IPS-20b (cell line): ENCODE measurements around the gene NBPF20.
"Not testable (repeated sequence)": the region's sequence is repeated elsewhere in the genome, so short reads cannot be mapped to it uniquely, and the experiment has no call there.

Experiments
- H3K27ac ChIP-seq: one replicate; pipeline ENCODE4 v1.5.1; 2013; ENCODE audit warnings: low read length
- H3K27me3 ChIP-seq: 2 replicates; pipeline ENCODE4 v1.6.1; 2013; ENCODE audit warnings: mild to moderate bottlenecking, low read length, inconsistent platforms; ENCODE audit not compliant: insufficient read depth
- H3K36me3 ChIP-seq: 2 replicates; pipeline ENCODE4 v1.6.1; 2013; ENCODE audit warnings: low read depth, mild to moderate bottlenecking, inconsistent platforms, low read length, moderate library complexity; ENCODE audit not compliant: insufficient read depth
- H3K4me1 ChIP-seq: 2 replicates; pipeline ENCODE4 v1.6.1; 2013; ENCODE audit warnings: mild to moderate bottlenecking, control low read depth, inconsistent platforms, low read length, moderate library complexity; ENCODE audit not compliant: insufficient read depth
- H3K4me3 ChIP-seq: 2 replicates; pipeline ENCODE4 v1.5.1; 2013; ENCODE audit warnings: mild to moderate bottlenecking, low read length, inconsistent platforms
- H3K9ac ChIP-seq: 2 replicates; pipeline ENCODE4 v1.6.1; 2013; ENCODE audit warnings: low read depth, mild to moderate bottlenecking, inconsistent platforms, low read length, moderate library complexity
- H3K9me3 ChIP-seq: 2 replicates; pipeline ENCODE4 v1.6.1; 2013; ENCODE audit warnings: mild to moderate bottlenecking, low read depth, low read length, inconsistent platforms; ENCODE audit not compliant: insufficient read depth

Gene NBPF20

DNA sequence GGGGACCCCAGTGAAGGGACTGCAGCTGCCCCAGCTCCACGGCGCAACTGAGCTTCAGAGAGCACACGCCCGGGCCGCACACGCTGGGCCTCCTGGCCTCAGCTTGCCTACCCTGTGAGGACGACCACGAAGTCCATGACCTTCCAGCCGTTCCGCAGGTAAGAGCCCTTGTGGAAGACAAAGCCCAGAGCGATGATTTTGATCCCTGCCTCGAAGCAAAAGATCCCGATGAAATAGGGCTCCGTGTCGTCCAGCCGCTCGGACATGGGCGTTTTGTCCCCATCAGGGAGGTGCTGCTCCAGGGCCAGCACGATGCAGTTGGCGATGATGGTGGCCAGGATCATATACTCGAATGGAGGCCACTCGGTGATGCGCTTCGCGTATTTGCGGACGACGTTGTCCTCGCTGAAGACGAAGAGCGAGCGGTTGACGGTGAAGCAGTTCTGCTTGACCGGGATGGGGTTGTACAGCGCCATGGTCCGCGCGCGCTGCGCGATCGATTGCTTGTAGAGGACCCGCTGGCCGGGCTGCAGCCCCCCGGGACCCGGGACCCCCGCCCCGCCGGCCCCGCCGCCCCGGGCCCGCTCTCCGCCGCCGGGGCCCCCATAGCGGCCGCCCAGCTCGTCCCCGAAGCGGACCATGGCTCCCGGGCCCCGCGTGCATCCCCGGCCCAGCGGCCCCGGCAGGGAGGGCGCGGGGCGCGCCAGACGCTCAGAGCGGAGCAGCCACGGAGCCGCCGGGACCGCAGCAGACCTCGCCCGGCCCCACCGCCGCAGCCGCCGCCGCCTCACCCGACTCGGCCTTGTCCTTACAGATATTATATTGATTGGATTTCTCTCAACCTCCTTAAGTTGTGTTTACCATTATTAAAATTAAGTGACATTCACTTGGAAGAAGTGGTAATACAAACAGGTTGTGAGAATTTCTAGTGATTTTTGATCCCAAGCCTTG lies 28.7 kb upstream of the NBPF20 start:
- not testable (repeated sequence) for H3K4me3 ChIP-seq, H3K27ac ChIP-seq, H3K36me3 ChIP-seq, H3K9ac ChIP-seq, H3K9me3 ChIP-seq, H3K4me1 ChIP-seq
- peaks cover 35% of the 10 kb centered on the region for H3K27me3 ChIP-seq

DNA sequence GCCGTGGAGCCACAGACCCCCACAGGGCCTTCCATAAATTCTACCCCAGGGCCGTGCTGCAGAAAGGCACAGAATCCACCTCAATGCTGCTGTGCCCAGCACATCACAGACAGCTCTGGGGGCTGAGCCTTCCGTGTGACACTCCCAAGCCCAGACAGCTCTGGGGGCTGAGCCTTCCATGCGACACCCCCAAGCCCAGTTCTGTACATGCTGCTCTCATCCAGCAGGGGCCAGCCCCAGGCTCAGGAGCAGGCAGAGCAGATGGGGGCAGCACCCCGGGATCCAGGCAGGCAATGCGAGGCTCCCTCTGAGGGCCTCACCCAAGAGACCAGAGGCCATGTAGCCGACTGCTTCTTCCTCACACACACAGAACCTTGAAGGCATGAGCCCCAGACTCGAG lies 27.1 kb upstream of the NBPF20 start:
- not testable (repeated sequence) for H3K9ac ChIP-seq, H3K27ac ChIP-seq, H3K4me1 ChIP-seq, H3K9me3 ChIP-seq, H3K36me3 ChIP-seq, H3K4me3 ChIP-seq
- H3K27me3 ChIP-seq = peaks cover 32% of the 10 kb centered on the region

DNA sequence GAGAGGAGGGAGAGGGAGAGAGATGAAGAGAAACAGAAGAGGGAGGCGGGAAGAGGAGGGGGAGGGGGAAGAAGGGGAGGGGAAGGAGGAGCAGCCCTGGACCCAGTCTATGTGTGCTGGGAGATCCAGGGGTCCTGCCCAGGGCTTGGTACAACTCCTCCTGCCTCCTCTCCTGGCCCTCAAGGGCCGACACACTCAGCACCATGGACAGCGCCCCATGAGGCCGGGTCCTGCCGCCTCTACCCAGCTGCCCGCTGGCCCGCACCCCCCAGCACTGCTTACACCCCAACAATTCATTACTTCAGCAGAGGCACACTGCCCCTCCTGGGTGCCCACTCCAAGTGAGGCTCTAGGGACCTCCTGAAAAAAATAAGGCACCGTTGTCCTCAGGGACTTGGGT lies 26.5 kb upstream of the NBPF20 start:
- not testable (repeated sequence) for H3K36me3 ChIP-seq, H3K9me3 ChIP-seq, H3K4me3 ChIP-seq, H3K4me1 ChIP-seq, H3K9ac ChIP-seq, H3K27ac ChIP-seq
- H3K27me3 ChIP-seq = peaks cover 32% of the 10 kb centered on the region

DNA sequence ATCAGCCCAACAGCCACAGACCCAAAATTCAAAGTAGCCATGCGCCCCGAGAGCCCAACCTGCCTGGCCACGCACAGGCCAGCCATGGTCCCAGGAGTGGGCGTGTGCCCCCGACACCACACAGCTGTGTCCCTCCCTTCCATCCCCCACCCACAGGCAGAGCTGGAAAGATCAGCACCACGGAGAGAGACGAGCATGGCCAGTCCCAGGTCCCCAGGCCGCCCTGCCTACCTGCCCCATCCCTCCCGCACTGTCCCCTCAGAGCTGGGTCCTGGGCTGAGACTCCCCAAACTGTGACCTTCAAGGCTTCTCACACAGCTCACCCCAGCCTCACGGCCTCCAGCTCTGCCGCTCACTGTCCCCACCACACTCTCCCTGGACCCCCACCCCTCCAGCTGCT lies 19.8 kb upstream of the NBPF20 start:
- H3K4me1 ChIP-seq, H3K27ac ChIP-seq, H3K9ac ChIP-seq, H3K4me3 ChIP-seq, H3K36me3 ChIP-seq, H3K9me3 ChIP-seq, H3K27me3 ChIP-seq: not testable (repeated sequence)

DNA sequence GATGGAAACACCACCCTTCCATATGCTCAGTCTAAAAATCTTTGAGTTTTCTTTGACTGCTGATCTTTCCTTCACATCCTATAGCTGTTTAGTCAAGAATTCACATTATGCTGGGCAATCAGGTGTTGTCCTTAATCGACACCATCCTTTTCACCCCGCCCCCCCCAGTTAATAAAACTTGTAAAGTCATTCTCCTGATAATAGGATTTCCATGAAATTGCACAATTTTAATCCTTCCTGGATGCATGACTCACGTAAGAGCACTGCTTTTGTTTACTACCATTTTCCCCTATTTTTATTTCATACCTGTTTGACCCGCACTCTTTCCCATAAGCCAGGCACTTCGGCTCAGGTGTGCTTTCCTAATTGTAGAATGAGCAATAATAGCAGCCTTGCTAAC lies 16.9 kb upstream of the NBPF20 start:
- not testable (repeated sequence) for H3K9me3 ChIP-seq, H3K36me3 ChIP-seq, H3K4me1 ChIP-seq, H3K9ac ChIP-seq, H3K4me3 ChIP-seq, H3K27ac ChIP-seq, H3K27me3 ChIP-seq

DNA sequence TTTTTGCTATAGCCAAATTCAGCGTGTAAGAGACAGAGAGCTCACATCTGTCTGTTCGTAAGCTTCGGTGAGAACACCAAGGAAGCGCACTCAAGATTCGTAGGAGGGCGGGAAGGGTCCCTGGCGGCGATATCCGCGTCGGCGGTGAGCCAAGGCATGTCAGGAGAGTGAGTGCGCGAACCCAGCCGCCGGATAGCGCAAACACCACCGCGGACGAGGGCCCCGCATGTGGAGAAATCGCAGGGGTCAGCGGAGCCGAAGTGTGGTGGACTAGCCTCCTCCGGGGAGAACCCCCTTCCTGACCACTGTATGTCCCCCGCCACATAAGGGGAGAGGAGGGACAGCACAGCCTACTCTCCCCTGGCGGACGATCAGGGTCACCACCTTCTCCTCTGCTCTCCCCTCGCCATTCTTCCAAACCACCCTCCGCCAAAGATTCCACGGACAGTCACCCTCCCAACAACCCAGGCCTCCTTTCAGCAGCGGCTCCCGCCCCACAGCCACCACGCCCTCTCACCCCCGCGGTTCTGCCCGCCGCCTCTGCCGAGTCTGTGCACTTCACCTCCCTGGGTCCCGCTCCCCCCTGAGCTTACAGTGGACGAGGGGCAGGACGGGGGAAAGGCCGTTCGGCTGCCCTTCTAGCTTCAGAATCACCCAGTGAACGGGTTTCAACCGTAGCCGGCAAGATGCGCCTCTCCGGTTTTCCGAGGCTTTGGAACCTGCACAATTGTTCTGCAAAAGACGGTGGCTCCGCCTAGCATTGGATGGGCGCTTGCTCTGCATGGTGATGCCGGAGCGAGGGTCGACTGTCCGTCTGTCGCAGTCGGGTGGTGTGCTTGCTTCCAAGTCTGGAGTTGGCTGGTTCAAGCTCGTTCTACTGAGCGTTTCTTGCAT lies 6.2 kb upstream of the NBPF20 start:
- not testable (repeated sequence) for H3K27ac ChIP-seq, H3K9ac ChIP-seq, H3K4me1 ChIP-seq, H3K36me3 ChIP-seq, H3K9me3 ChIP-seq
- H3K4me3 ChIP-seq = peak overlapping the region; percentile 57; the same call in 1 of the 2 replicates
- peaks cover 75% of the 10 kb centered on the region for H3K27me3 ChIP-seq

DNA sequence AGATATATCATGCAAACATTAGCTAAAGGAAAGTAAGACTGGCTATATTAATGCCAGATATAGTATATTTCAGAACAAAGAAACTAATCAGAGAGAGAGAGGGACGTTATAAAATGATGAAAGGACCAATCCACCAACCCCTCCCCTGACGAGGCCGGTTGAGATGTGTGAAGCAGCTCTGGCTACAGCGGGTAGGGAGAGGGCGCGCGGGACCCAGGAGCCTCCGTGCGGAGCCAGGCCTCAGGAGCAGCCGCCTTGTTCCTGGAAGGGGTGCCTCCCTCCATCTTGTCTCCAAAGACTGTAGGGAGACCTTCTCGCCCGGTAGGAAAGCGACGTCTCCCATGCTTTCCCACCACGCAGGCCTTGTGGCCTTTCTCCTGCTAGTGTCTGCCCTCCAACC lies 5.4 kb upstream of the NBPF20 start:
- Histone ChIP-seq H3K4me3 (peak overlapping the region; percentile 57; the same call in 1 of the 2 replicates), H3K27me3 (peaks cover 83% of the 10 kb centered on the region)
- not testable (repeated sequence) for H3K27ac ChIP-seq, H3K36me3 ChIP-seq, H3K9ac ChIP-seq, H3K9me3 ChIP-seq, H3K4me1 ChIP-seq

DNA sequence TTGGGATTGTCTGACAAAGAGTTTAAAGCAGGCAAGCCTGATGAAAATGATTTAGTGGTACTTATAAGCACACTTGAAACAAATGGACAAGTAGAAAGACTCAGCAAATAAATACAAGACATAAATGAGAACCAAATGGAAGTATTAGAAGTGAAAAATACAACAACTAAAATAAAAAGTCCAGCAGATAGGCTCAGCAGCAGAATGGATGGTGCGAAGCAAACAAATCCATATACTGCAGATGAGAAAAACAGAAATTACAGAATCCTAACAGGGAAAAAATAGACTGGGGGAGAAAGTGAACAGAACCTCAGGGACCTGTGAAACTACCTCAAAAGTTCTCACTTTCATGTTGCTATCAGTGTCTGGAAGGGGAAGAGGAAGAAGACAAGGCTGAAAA lies 3.9 kb upstream of the NBPF20 start:
- H3K9ac ChIP-seq, H3K4me3 ChIP-seq, H3K9me3 ChIP-seq, H3K27ac ChIP-seq, H3K4me1 ChIP-seq, H3K36me3 ChIP-seq: not testable (repeated sequence)
- peaks cover 89% of the 10 kb centered on the region for H3K27me3 ChIP-seq

DNA sequence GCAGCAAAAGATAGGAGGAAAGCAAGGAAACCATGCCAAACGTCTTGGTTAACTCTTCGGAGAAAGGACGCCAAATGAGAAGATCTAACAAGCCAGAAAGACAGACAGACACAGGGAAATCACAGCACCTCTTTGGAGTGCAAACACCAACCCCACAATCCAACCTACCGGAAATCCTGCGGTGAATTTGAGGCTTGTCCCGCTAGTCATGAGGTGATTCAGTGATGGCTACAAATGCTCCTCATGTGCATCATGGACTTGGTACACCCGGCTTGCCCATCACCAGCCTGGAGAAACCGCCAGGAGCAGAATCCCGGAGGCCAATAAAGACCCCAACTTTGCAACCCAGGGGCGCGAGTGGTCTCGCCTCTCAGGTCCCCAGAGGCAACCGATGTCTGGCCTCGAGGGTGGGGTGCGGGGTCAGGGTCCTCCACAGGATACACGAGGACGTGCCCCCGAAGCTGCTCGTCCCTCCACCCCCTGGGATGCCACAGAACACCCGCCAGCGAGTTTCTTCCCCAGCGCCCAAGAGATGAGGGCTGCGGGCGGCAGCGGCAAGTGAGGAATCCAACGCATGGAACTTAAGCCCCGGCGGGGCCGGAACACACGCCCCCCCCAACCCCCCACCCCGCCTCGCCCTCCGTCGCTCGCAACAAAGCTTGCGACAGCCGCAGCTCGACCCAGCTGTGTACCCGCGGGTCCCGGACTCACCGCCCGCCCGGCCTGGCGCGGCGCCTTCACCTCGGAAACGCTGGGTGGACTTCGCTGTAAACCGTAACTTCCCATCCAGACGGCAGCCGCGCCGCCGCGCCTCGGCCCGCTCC lies 579 bp downstream of the NBPF20 start:
- not testable (repeated sequence) for H3K9me3 ChIP-seq, H3K9ac ChIP-seq, H3K4me1 ChIP-seq, H3K36me3 ChIP-seq, H3K27ac ChIP-seq
- peaks cover 55% of the 10 kb centered on the region for H3K27me3 ChIP-seq
- H3K4me3 ChIP-seq = peak overlapping the region; percentile 72

DNA sequence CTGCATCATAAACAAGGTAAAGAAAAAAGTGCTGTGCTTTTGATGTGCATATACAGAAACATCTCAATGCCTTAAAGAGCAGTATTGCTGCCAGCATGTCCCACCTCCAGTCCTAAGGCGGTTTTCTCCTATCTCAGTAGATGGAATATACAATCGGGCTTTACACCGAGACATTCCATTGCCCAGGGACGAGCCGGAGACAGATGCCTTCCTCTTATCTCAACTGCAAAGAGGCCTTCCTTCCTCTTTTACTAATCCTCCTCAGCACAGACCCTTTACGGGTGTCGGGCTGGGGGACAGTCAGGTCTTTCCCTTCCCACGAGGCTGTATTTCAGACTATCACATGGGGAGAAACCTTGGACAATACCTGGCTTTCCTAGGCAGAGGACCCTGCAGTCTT lies 10.3 kb downstream of the NBPF20 start:
- not testable (repeated sequence) for H3K9ac ChIP-seq, H3K27ac ChIP-seq, H3K9me3 ChIP-seq, H3K4me3 ChIP-seq, H3K4me1 ChIP-seq, H3K36me3 ChIP-seq
- peaks cover 13% of the 10 kb centered on the region for H3K27me3 ChIP-seq

DNA sequence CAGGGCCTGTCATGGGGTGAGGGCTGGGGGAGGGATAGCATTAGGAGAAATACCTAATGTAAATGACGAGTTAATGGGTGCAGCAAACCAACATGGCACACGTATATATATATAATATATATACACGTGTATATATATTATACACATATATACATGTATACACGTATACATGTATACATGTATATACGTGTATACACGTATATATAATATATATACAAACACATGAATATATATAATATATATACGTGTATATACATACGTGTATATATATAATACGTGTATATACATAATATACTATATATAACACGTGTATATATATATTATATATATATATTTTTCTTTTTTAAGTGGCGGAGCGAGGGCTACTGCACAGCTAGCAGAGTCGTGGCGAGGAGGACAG lies 18.1 kb downstream of the NBPF20 start:
- H3K4me3 ChIP-seq = not testable (repeated sequence)

More for the DNA sequence above, 18.1 kb downstream of the NBPF20 start:
- H3K9me3 ChIP-seq, H3K9ac ChIP-seq, H3K4me1 ChIP-seq, H3K27ac ChIP-seq, H3K36me3 ChIP-seq, H3K27me3 ChIP-seq: not testable (repeated sequence)
